Subcutaneous abdominal adipose tissue (tissue), 5 donors: ENCODE data around the gene ZNF197.
"Not testable (repeated sequence)": the region's sequence is repeated elsewhere in the genome, so short reads cannot be mapped to it uniquely, and the experiment has no call there.

Source experiments
- H3K27ac ChIP-seq: one replicate; pipeline ENCODE4 v1.7.0; 2013; ENCODE audit warnings: low read depth, mild to moderate bottlenecking, inconsistent platforms, low read length, moderate library complexity
- H3K27me3 ChIP-seq, 5 donors: one replicate each; pipeline ENCODE4 v1.7.0; 2013; ENCODE audit warnings: low read length in 5 of 5, inconsistent platforms in 1 of 5; ENCODE audit not compliant: control insufficient read depth in 5 of 5, insufficient read depth in 4 of 5
- H3K36me3 ChIP-seq, 5 donors: one replicate each; pipeline ENCODE4 v1.7.0; 2013; ENCODE audit warnings: low read length in 5 of 5; ENCODE audit not compliant: control insufficient read depth in 5 of 5, insufficient read depth in 5 of 5
- H3K4me1 ChIP-seq, 5 donors: one replicate each; pipeline ENCODE4 v1.7.0; 2013; ENCODE audit warnings: low read length in 5 of 5, mild to moderate bottlenecking in 3 of 5, moderate library complexity in 1 of 5; ENCODE audit not compliant: control insufficient read depth in 5 of 5, insufficient read depth in 5 of 5
- H3K4me3 ChIP-seq, 5 donors: one replicate each; pipeline ENCODE4 v1.7.0; 2013; ENCODE audit warnings: low read length in 5 of 5, low read depth in 1 of 5
- H3K9ac ChIP-seq, 5 donors: one replicate each; pipeline ENCODE4 v1.7.0; 2013; ENCODE audit warnings: low read length in 5 of 5, mild to moderate bottlenecking in 4 of 5, moderate library complexity in 3 of 5
- H3K9me3 ChIP-seq, 5 donors: one replicate each; pipeline ENCODE4 v1.7.0; 2013; ENCODE audit warnings: low read length in 5 of 5; ENCODE audit not compliant: control insufficient read depth in 5 of 5
- donor health status: healthy.
- donor health status: healthy.
- donor health status: healthy.
- donor health status: healthy.
- donor health status: healthy.

ZNF197 gene

GRCh38 chr3:44659015-44659414 is 34.2 kb downstream of the ZNF197 start:
- peaks cover 0 to 7% (median 0%) of the 10 kb centered on the region in 5 donors for H3K4me1 ChIP-seq
- H3K27ac ChIP-seq = no peak overlapping the region
- H3K27me3 ChIP-seq = peaks cover 0 to 3% (median 0%) of the 10 kb centered on the region in 5 donors
- peaks cover 37 to 58% (median 55%) of the 10 kb centered on the region in 5 donors for H3K36me3 ChIP-seq
- H3K4me3 ChIP-seq = peak overlapping the region in 2 of 5 donors; percentile 17 to 48
- peaks cover 14 to 29% (median 22%) of the 10 kb centered on the region in 5 donors for H3K9me3 ChIP-seq
- peak overlapping the region in 1 of 5 donors; percentile 63 for H3K9ac ChIP-seq

DNA sequence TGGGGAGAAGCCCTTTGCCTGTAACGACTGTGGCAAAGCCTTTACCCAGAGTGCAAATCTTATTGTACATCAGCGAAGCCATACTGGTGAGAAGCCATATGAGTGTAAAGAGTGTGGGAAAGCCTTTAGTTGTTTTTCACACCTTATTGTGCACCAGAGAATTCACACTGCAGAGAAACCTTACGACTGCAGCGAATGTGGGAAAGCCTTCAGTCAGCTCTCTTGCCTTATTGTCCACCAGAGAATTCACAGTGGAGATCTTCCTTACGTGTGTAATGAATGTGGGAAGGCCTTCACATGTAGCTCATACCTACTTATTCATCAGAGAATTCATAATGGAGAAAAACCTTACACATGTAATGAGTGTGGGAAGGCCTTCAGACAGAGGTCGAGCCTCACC is 34.6 kb downstream of the ZNF197 start:
- Histone ChIP-seq H3K27ac (no peak overlapping the region), H3K9ac (peak overlapping the region in 1 of 5 donors; percentile 63), H3K4me1 (peaks cover 0 to 7% (median 0%) of the 10 kb centered on the region in 5 donors), H3K27me3 (peaks cover 0 to 3% (median 0%) of the 10 kb centered on the region in 5 donors), H3K9me3 (peaks cover 14 to 29% (median 22%) of the 10 kb centered on the region in 5 donors), H3K36me3 (peaks cover 35 to 55% (median 51%) of the 10 kb centered on the region in 5 donors), H3K4me3 (peak overlapping the region in 3 of 5 donors; percentile 3 to 48 (median 17))

DNA sequence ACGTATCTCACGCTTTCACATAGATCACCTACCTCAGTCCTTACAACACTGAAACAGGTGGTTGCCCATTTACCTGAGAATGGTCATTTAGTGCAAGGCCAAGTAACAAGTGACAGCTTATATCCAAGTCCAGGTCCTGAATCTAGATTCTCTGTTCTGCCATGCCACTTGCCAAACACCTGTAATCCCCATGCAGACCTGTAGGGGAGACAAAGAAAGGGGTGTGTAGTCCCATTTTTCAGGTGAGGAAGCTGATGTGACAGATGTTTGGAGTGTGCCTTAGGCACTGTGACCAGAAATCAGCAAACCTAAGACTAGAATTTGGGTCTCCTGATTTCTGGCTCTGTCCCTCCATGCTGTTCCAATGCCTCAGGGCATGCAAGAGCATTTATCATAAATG is 36.4 kb downstream of the ZNF197 start:
- no peak overlapping the region for H3K27ac ChIP-seq
- no peak overlapping the region for H3K9ac ChIP-seq
- peaks cover 0 to 3% (median 0%) of the 10 kb centered on the region in 5 donors for H3K27me3 ChIP-seq
- no peak overlapping the region for H3K4me3 ChIP-seq
- peaks cover 0 to 7% (median 0%) of the 10 kb centered on the region in 5 donors for H3K4me1 ChIP-seq
- H3K36me3 ChIP-seq = peaks cover 32 to 49% (median 46%) of the 10 kb centered on the region in 5 donors
- peaks cover 14 to 29% (median 22%) of the 10 kb centered on the region in 5 donors for H3K9me3 ChIP-seq

DNA sequence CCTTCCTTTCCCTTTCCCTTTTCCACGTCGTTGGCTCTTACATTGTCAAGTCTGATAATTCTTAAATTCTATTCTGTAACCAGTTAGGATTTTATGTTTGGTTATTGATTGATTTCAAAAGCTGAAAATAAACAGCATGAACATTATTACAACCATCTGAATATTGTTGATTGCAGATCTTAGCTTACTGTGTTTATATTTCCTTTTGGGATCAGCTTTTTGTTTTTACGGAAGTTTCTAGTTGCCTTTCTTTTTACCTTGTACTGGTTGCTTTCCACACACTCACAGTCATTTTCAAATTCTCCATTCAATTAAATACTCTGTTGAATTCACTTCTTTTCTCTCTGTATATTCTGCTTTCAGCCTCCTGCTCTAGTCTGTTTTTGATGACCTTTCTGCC is 40.3 kb downstream of the ZNF197 start:
- Histone ChIP-seq H3K27ac (no peak overlapping the region), H3K4me3 (no peak overlapping the region), H3K36me3 (peaks cover under 1 to 13% (median 11%) of the 10 kb centered on the region in 5 donors)

DNA sequence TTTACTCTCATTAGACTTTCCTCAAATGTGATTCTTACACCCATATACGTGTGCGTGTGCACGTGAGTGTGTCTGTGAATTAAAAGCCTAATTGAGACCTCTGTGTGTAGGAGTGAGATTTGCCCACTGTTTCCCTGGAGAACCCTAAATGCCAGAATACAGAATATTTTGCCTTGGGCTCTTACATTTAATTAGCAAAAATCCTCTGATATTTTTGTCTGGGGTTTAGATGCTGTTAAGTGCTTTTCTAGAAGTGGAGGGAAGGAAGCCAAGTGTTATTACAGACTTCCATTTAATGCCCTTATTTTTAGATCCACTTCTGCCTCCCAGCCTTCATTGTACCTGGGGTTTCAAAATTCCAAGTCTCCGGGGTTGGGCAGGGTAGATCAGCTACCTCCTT is 41.5 kb downstream of the ZNF197 start:
- H3K9ac ChIP-seq = no peak overlapping the region
- H3K27me3 ChIP-seq = no peaks in the 10 kb centered on the region
- peaks cover 0 to 2% (median under 1%) of the 10 kb centered on the region in 5 donors for H3K36me3 ChIP-seq

More for the DNA sequence above, 40.3 kb downstream of the ZNF197 start:
- Histone ChIP-seq H3K9me3 (peaks cover 0 to 4% (median 3%) of the 10 kb centered on the region in 5 donors), H3K9ac (no peak overlapping the region), H3K27me3 (no peaks in the 10 kb centered on the region), H3K4me1 (no peaks in the 10 kb centered on the region)

DNA sequence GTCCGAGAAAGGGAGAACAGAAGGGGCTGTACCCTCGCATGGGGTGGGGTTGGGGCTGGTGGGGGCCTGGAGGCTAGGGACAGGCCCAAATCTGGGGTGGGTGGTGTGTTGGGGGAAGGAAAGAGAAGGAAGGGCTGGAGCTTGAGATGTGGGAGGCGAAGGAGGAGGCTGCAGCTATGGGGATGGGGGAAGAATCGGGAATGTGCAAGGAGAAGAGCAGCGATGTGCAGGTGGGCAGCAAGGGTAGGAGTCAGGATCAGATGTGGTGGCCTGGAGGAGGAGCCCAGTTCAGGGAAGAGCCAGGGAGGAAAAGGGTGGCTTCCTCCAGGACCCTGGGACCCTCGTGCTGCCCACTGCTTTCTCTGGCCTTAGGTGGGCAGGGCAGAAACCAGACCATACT is 44.9 kb downstream of the ZNF197 start:
- Histone ChIP-seq H3K27ac (no peak overlapping the region), H3K9me3 (peaks cover 0 to 8% (median 0%) of the 10 kb centered on the region in 5 donors), H3K4me3 (no peak overlapping the region), H3K4me1 (no peaks in the 10 kb centered on the region), H3K27me3 (no peaks in the 10 kb centered on the region), H3K9ac (no peak overlapping the region), H3K36me3 (no peaks in the 10 kb centered on the region)

More for the DNA sequence above, 41.5 kb downstream of the ZNF197 start:
- no peaks in the 10 kb centered on the region for H3K4me1 ChIP-seq
- H3K9me3 ChIP-seq = peaks cover 0 to 2% (median 0%) of the 10 kb centered on the region in 5 donors
- H3K27ac ChIP-seq = no peak overlapping the region
- no peak overlapping the region for H3K4me3 ChIP-seq

- not testable (repeated sequence) for H3K9ac ChIP-seq, H3K27ac ChIP-seq, H3K36me3 ChIP-seq, H3K4me1 ChIP-seq, H3K27me3 ChIP-seq, H3K4me3 ChIP-seq
- H3K9me3 ChIP-seq = peaks cover 0 to 12% (median 0%) of the 10 kb centered on the region in 5 donors
Measured at GRCh38 chr3:44673466-44673865, 48.6 kb downstream of the ZNF197 start.

DNA sequence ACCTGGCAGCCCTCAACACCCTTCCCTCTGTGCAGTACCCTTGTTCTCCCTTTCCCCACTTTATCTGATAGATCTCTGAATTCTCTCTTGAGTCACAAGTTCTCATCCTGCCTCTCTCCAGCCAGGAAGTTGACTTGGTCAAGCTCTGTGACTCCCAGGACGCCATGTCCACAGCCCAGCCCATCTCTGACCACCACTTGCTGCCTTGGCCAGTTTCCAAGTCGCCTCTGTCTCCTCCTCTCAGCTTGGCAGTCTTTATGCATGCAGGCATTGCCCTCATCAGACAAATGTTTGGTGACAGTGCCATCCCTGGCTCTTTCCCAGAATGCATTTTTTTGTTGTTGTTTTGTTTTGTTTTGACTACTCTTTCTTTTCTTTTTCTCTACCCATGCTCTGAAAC is 49.4 kb downstream of the ZNF197 start:
- no peaks in the 10 kb centered on the region for H3K4me1 ChIP-seq
- H3K27ac ChIP-seq = no peak overlapping the region
- H3K4me3 ChIP-seq = no peak overlapping the region
- no peak overlapping the region for H3K9ac ChIP-seq
- H3K36me3 ChIP-seq = no peaks in the 10 kb centered on the region
- no peaks in the 10 kb centered on the region for H3K27me3 ChIP-seq
- peaks cover 0 to 12% (median 0%) of the 10 kb centered on the region in 5 donors for H3K9me3 ChIP-seq

DNA sequence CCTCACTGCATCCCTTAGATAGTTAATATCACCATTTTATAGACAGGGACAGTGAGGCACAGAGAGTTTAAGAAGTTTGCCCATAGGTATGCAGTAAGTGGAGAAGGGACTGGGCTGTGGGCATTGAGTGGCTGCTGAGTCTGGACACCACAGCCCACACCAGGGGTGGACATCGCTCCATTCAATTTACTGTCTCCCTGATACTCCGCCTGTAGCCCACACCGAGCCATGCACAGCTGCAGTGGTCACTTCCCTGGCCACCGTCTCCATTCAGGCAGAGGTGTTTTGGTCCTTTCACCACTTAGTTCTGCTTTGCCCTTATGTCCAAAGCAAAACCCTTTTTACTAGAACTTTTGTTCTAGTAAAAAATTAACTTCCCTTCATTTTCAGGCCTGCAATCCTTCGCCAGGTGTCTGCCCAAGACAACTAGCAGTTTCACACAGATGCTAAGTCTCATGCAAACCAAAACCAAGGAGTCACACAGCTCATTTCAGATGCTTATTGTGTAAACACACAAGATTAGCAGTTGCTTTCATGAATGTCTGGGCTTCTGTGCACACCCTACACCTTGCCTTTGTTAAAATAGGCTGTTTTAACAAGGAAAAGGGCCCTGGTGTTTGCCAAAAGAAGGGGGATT is 53.8 kb downstream of the ZNF197 start:
- peaks cover 0 to 15% (median 6%) of the 10 kb centered on the region in 5 donors for H3K9me3 ChIP-seq
- no peak overlapping the region for H3K9ac ChIP-seq
- no peak overlapping the region for H3K4me3 ChIP-seq
- no peak overlapping the region for H3K27ac ChIP-seq
- H3K27me3 ChIP-seq = no peaks in the 10 kb centered on the region
- H3K4me1 ChIP-seq = no peaks in the 10 kb centered on the region
- peaks cover 0 to 4% (median 2%) of the 10 kb centered on the region in 5 donors for H3K36me3 ChIP-seq

DNA sequence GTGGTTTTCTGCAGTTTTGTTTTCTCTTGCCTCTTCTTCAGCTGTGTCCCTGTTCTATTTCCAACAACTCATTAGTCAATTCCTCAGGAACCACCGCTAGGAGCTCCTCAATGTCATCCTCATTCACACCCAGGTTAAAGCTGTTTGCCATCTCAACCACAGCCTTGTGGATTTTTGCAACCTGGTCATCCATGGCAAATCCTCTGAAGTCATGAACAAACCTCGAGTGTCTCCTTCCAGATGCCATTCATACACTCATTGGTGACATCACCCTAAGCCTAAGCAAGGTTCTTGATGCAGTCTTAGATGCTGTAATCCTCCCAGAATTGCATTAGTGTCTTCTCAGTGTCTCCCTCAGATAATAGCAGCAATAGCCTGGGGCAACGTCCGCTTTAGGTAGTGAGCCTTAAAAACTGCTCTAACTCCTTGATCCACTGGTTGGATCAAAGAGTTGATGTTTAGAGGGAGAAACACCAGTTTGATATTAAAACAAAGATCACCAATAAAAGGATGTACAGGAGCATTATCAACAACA is 56.2 kb downstream of the ZNF197 start:
- Histone ChIP-seq H3K4me1 (peaks cover 3 to 15% (median 12%) of the 10 kb centered on the region in 5 donors), H3K27me3 (no peaks in the 10 kb centered on the region), H3K4me3 (no peak overlapping the region), H3K36me3 (peaks cover 0 to 4% (median 3%) of the 10 kb centered on the region in 5 donors), H3K9ac (no peak overlapping the region), H3K27ac (no peak overlapping the region), H3K9me3 (peaks cover 0 to 15% (median 6%) of the 10 kb centered on the region in 5 donors)
